GM10248 (cell line): ENCODE measurements around the gene MLPH.

Source experiments
- CTCF ChIA-PET: fragments of 300-600 bp; sonication (Branson Sonifier 250); formaldehyde crosslinking; extraction: SDS; loops from one replicate; lab custom pipeline; 2021; ENCODE audit warnings: antibody characterized with exemption; lab: Yijun Ruan, JAX
- POLR2A ChIA-PET: fragments of 350-650 bp; sonication (Branson Sonifier 250); formaldehyde crosslinking; extraction: SDS; loops from one replicate; lab custom pipeline; 2020; ENCODE audit warnings: antibody characterized with exemption; lab: Yijun Ruan, JAX
- DNase-seq: peaks from one replicate; pipeline ENCODE4 v3.0.0; 2012; ENCODE audit errors: extremely low spot score
- CTCF ChIP-seq: IDR thresholded peaks from 2 replicates; pipeline ENCODE4 v1.5.1; 2012; ENCODE audit warnings: mild to moderate bottlenecking, low read depth; ENCODE audit errors: extremely low read depth, missing control alignments, control extremely low read depth

MLPH gene

GRCh38 chr2:237487496-237487895 is 445 bp downstream of the MLPH start:
- DNase-seq, result no peak
- no peak for TF ChIP-seq CTCF
- ChIA-PET POLR2A (no interaction called here), CTCF (no interaction called here)

GRCh38 chr2:237488295-237488694 is 1.2 kb downstream of the MLPH start:
- TF ChIP-seq CTCF, result no peak
- DNase-seq, result no peak
- CTCF ChIA-PET, result no interaction called here
- POLR2A ChIA-PET, result no interaction called here

GRCh38 chr2:237488901-237489860 is 2.1 kb downstream of the MLPH start:
- ChIA-PET POLR2A (no interaction called here), CTCF (interaction anchor here (1.7 to 2.3 kb wide), 2 partner anchors 23 to 83 kb away, joined by 5 read pairs; no protein-coding TSS in a partner anchor)
- no peak for DNase-seq
- TF ChIP-seq CTCF, result no peak

GRCh38 chr2:237490009-237490711 is 3.1 kb downstream of the MLPH start:
- DNase-seq, result no peak
- no peak for TF ChIP-seq CTCF
- CTCF ChIA-PET, result interaction anchor here (1.7 to 2.3 kb wide), 2 partner anchors 22 to 82 kb away, joined by 5 read pairs; no protein-coding TSS in a partner anchor
- POLR2A ChIA-PET, result no interaction called here

- DNase-seq, result no peak
- CTCF ChIA-PET, result interaction anchor here (1.5 to 2.3 kb wide), 2 partner anchors 9 to 22 kb away, joined by 3 to 5 read pairs; no protein-coding TSS in a partner anchor
- POLR2A ChIA-PET, result no interaction called here
- no peak for TF ChIP-seq CTCF
Measured at GRCh38 chr2:237490795-237491194, 3.7 kb downstream of the MLPH start.

GRCh38 chr2:237491515-237492118 is 4.6 kb downstream of the MLPH start:
- DNase-seq, result no peak
- POLR2A ChIA-PET, result no interaction called here
- CTCF ChIA-PET, result interaction anchor here (0.8 to 2.3 kb wide), 3 partner anchors 10 to 21 kb away, joined by 3 to 5 read pairs (median 3); no protein-coding TSS in a partner anchor
- TF ChIP-seq CTCF, result no peak
